HG03095 (cell line): Measurements from ENCODE around the gene IFNAR1.
"Not testable (repeated sequence)": the region's sequence is repeated elsewhere in the genome, so short reads cannot be mapped to it uniquely, and the experiment has no call there.

Experiments used
- ATAC-seq: cut with Tn5 transposase; IDR thresholded peaks from one replicate; pipeline ENCODE4 v1.9.1; 2021; ENCODE audit warnings: moderate library complexity; ENCODE audit not compliant: unreplicated experiment

IFNAR1 gene

DNA sequence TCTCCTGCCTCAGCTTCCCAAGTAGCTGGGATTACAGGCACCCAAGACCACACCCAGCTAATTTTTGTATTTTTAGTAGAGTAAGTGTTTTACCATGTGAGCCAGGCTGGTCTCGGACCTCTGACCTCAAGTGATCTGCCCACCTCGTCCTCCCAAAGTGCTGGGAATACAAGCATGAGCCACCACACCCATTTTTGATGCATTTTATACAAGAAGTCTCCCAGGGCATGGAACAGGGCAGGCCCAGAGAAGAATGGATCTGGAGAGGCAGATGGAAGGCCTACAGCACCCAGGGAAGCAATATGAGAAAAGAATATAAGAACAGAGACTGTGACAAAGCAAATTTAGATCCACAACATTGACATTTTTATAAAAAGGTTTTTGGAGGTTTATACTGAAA, 18.8 kb upstream of the IFNAR1 start:
- no peak for ATAC-seq

DNA sequence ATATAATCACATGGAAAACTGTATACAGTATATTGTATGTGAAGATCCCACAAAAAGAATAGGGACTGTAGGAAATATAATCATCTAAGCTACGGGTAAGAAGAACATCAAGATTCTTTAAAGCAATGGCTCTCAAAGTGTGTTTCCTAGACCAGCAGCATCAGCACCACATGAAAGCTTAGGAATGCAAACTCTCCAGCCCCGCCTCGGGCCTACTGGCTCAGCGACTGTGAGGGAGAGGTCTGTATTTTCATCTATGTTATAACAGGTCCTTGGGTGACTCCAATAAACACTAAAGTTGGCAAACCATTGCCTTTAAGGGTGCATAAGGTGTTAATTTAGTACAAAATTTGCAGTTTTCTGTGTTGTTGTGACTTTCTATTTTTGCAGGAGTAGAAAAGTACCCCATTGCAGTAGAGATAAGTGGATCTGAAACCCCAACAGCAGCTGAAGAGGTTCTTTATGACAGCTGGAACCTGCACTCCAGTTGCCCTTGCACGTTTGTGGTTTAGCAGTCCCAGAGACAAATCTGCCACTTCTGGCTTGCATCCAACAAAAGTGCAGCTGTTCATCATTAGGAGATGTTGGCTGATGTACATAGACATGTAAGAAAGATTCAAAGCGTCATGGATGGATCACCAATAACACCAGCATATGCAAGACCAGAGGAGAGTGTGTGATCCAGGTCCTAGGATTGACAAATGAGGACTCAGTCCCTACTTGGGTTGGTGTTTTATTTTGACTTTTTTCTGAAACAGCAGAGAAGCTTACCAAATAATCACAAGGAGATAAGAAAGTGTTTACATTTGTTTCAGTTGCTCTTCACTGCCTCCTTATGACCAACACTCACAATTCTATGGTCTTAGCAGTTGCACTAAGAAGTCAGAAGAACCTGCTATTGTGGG, 15.9 kb upstream of the IFNAR1 start:
- peak; percentile 88 for ATAC-seq

DNA sequence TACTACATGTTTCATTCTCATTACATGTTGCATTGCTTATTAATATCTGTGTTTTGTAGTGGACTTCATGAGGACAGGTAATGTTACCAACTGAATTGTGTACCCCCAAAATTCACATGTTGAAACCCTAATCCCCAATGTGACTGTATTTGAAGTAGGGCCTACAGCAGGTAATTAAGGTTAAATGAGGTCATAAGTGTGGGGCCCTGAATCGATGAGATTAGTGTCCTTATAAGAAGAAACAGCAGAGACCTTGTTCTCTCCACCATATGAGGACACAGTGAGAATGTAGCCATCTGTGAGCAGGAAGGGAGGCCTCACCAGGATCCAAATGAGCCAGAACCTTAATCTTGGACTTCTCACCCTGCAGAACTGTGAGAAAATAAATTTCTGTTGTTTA, 15.0 kb upstream of the IFNAR1 start:
- ATAC-seq = no peak

DNA sequence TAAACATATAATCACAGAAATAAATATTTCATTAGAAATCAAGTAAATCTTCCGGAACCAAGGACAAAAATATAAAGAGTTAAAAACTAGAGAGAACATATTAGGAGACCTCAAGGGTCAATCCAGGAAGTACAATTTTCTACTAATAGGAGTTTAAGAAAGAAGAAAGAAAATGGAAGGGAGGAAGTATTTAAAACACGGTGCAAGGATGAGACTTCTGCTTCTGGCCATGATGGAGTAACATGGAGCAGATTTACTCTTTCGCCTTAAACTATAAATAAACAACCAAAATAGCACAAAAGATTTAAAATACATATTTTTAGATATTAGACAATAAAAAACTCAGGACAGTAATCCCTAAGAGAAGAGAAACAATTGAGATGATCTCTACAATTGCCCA, 12.6 kb upstream of the IFNAR1 start:
- ATAC-seq = no peak

DNA sequence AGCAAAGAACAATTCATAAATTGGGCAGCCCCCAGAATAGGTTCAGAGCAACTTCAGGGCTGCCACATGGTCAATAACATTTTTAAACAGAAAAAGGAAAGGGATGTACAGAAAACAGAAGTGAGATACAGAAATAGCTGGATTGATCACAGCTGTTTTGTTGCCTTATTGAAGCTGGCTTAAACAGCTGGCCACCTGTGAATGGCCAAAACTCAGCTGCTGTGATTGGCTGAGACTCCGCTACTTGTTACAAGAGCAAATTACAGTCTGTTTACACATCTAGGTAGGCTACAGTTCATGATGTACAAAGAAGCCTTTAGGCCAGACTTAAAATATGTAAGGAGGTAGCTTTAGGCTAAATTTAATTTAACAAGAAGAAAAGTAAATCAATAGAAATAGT, 11.6 kb upstream of the IFNAR1 start:
- ATAC-seq = no peak

DNA sequence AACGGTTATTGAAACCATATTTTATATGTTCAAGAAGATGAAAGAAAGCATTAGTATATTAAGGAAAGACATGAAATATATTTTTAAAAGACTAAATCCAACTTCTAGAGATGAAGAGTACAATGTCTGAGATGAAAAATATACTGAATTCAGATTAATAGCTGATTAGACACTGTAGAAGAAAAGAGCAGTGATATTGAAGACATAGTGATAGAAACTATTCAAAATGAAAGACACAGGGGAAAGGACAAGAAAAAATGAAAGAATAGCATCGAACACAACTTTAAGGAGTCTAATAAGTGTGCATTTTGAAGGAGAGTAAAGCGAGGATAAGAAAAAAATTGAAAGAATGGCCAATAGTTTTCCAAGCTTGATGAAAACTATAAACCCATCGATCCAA, 11.2 kb upstream of the IFNAR1 start:
- no peak for ATAC-seq

DNA sequence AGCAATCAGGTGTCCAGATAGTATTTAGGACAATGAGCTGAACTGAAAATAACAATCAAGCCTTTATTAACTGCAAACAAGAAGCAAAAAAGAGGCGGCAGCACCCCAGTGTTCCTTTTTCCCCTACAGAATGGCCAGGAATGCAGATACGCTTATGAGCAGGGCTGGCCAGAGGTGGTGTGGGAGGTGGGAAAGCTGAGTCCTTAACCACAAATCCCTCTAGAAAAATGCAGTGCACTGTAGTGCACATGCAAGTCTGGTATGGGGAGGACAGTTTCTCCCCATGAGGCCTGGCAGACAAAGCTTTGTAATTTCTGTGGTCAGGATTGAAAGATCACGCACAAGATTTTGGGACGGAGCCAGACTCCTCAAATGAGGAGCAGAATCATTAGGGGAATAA, 10.7 kb upstream of the IFNAR1 start:
- ATAC-seq = no peak

DNA sequence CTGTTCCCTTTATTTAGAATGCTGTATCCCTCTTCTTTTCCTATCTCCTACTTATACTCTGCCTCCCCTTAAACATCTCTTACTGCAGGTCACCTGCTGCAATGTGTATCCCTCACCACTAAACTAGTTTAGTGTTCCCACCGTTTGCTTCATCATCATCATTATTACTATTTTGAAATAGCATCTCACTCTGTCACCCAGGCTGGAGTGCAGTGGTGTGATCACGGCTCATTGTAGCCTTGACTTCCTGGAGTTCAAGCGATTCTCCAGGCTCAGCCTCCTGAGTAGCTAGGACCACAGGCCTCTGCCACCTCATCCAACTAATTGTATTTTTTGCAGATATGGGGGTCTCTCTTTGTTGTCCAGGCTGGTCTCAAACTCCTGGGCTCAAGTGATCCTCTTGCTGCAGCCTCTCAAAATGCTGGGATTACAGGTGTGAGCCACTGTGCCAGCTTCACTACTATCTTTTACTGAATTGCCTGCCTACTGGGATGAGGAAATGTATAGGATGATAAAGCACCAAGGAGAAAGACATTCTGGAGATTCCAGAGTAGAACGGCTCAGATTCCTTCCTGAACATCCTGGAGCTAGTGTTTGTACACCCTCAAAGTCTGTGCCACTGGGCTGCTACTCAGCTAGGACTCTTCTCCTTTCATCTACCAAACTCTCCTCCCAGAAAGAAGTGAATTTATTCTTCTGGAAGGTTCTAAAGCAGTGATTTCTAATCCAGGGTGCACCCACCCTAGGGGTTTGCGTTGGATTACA, 8.6 kb upstream of the IFNAR1 start:
- no peak for ATAC-seq

DNA sequence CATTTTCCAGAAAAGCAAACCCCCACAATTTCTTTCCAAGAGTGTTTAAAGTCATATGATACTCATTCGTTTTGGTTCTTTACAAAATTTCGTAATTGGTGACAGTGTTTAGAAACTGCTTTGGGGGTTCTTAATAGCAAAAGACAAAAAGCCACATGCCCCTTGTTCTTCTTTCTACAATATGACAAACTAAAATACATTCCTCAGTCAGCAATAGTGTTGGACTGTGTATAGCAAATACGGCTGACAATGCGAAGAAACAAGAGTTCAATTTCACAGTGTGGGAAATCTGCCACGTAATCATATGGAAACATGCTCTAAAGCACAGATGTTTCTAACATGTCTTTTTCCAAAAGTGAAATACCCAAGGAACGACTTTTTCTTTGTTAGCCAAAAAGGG, 7.6 kb upstream of the IFNAR1 start:
- ATAC-seq = no peak

DNA sequence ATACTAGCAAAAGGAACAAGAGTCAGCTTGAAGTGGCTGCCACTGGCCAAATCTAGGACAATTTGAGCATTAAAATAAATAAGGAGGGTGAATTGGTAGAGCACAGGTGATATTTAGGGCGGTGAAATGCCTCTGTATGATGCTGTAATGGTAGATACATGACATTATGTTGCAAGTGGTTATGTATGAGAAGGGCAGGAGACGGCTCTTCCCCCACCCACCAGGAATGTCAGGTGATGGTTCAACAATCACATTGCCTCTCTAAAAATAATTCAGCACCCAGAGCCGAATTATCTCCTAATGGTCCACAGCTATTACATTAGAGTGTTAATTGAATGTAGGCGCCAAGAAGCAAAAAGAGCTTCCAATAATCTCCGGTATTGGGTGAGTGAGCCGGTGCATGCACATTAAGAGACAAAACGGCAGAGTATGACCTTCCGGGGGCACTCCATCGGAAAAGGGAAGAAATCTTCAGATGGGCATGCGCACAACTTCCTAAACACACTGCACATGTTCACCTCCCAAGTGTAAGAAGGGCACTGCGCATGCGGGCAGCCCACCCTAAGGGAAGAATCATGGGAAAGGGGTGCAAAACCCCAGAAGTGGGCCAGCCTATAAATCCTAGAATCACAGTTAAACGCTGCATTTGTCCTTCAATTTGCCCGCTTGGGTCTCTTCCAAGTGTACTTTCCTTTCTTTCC, 6.8 kb upstream of the IFNAR1 start:
- no peak for ATAC-seq

DNA sequence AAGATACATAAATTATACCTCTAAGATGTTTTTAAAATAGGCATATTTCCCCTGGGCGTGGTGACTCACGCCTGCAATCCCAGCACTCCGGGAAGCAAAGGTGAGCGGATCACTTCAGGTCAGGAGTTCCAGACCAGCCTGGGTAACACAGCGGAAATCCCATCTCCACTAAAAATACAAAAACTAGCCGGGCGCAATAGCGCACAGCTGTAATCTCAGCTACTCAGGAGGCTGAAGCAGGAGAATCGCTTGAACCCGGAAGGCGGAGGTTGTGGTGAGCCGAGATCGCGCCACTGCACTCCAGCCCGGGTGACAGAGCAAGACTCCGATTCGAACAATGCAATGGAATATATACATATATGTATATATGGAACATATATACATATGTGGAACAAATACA, 3.8 kb upstream of the IFNAR1 start:
- ATAC-seq = not testable (repeated sequence)

DNA sequence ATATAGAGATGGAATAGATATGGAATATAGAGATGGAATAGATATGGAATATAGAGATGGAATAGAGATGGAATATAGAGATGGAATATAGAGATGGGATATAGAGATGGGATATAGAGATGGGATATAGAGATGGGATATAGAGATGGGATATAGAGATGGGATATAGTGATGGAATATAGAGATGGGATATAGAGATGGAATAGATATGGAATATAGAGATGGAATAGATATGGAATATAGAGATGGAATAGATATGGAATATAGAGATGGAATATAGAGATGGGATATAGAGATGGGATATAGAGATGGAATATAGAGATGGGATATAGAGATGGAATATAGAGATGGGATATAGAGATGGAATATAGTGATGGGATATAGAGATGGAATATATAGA, 1.2 kb upstream of the IFNAR1 start:
- not testable (repeated sequence) for ATAC-seq

DNA sequence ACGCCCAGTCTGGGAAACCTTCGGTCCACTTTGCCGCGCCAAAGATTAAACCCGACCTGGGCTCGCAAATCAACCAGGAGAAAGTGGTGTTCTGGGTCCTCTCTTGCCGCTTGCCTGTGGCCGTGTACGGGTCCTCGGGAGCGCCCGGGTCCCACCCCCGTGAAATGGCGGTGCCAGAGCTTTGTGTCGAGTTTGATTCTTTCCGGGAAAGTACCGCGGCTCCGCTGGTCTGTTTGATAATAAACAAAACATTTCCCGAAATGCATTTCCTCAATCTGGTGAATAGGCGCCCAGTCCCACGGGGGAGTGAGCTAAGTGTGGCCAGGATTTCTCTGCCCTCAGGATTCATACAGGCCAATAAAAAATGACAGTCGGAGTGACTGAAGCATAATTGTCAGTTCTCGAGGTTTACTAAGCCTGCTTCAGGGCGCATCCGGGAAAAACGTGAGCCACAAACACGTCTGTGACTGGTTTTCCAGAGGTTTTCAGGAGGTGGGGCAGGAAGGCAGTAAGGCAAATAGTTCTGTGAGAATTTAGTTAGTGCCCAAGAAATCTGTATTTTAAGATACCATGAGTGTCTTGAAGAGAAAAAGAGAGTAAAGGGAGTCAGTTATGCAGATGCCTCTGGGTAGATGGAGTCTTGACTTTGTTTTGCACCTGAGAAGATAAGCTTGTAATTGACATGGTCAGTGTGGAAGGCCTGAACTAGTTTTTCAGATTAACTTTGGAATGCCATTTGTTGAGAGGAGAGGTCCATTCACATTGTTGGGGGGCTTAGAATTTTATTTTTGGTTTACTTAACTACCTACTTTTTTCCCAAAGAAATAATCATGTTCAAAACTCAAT, 675 bp downstream of the IFNAR1 start:
- ATAC-seq = peak; percentile 34

DNA sequence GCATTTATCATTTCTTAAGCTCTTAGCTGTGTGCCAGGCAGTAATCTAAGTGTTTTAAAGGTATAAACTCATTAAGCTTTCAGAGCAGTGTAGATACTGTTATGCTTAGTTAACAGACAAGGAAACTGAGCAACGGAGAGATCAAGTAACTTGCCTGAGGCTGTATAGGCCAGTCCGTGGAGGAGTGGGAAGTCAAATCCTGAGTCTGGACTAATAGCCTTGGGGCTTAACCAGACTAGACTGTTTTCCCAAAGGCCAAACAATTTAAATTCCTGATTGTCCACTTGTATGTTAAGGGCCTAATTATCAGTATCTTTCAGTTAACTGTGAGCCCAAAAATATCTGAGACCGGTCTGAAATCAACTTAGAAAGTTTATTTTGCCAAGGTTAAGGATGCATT, 2.6 kb downstream of the IFNAR1 start:
- ATAC-seq = no peak

DNA sequence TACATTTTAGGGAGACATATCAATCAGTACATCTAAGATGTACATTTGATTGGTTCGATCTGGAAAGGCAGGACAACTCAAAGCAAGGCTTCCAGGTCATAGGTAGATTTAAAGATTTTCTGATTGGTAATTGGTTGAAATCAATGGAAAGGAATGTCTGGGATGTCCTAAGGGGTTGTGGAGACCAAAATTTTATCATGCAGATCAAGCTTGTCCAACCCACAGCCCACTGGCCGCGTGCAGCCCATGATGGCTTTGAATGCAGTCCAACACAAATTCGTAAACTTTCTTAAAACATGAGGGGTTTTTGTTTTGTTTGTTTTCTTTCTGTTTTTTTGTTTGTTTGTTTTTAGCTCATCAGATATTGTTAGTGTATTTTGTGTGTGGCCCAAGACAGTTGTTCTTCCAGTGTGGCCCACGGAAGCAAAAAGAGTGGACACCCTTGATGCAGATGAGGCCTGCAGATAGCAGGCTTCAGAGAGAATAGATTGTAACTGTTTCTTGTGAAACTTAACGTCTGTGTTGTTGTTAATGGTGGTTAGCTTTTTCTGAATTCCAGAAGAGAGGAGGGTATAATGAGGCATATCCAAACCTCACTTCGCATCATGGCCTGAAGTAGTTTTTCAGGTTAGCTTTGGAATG, 3.1 kb downstream of the IFNAR1 start:
- no peak for ATAC-seq

DNA sequence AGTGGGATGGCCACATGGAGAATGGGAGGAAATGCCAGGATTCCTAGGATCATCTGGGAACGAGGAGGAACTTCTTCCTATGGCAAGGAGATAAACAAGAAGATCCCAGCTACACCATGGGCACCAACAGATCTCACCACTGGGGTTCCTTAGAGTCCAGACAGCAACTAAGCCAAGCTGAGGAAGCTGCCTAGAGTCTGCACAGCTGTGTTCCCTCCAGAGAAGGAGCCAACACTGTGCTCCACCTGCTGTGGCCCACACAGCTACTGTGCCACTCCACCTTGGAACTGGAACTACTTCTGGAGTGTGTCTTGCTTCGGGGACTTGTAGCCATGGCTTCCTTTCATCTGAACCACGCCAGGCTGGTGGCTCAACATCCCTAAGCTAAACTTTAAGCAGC, 6.0 kb downstream of the IFNAR1 start:
- no peak for ATAC-seq

DNA sequence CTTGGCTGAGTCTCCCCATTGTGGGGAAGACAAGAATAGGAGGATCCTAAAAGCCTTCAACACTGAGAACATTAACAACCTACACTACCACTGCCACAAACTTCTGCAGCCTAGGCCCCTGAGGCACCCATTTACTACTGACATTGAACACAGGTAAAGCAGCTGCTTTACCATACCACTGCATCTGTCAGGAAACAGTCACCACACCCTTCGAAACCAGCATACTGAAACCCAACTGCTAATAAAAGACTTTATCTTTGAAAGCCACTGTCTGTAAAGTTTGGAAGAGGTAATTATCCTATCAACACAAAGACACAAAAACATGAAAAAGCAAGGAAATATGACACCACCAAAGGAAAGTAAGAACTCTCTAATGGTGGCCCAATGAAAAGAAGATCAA, 7.4 kb downstream of the IFNAR1 start:
- ATAC-seq = peak; percentile 80

DNA sequence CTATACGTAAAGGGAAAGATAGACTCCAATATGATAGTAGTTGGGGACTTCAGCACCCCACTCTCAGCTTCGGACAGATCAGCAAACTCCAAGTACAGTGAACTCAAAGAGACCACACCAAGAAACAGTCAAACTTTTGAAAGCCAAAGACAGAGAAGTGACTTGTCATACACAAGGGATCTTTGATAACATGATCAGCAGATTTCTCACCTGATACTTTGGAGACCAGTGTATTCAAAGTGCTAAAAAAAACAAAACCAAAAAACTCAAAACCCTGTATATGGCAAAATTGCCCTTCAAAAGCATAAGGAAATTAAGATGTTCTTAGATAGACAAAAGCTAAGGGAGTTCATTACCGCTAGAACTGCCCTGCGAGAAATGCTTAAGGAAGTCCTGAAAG, 9.4 kb downstream of the IFNAR1 start:
- no peak for ATAC-seq

DNA sequence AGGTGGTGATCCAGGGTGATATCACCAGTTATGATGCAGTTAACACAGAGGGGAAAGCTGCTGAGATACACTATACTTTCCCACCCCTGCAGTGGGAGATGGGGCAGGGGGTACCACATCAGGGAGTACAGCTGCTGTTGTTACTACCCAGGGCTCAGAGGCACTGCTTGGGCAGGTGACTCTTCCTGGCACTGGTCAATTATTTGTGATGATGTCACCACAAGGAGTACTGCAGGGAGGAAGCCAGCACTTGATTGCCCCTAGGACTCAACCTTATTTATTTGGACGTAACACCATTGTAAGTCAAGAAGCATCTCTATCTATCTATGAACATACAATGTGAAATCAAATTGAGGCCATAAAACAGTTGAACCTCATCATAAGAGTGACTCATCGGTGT, 10.1 kb downstream of the IFNAR1 start:
- ATAC-seq = no peak

DNA sequence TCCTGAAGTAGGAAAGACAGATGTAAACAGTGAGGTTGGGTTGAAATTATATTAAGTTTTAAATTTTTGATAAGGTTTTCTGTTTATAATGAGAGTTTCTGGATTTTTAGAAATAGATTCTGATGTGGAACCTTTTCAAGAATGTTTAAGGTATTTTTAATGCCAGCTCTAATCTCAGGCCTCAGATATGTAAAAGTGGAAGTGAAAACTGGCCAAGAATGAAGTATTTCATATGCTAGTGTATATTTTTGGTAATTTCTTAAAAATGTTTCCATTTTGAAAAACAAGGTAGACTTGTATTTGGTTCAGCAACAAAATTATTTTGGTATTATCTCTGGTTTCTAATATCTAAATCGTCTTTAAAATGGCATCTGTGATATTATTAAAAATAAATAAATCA, 14.4 kb downstream of the IFNAR1 start:
- ATAC-seq = no peak
